HepG2 (cell line): Measurements from ENCODE around the gene PPP4R2. TPM values are rescaled to one million over a fixed set of nuclear protein-coding genes. Genes with fewer than 3 reads are reported as not detected.

Source experiments
- ETV6 ChIP-seq: sonication (generic); formaldehyde crosslinking; conservative IDR thresholded peaks from 2 replicates; pipeline ENCODE4 v1.4.0; 2020; ENCODE audit warnings: missing genetic modification reagents
- MEF2D ChIP-seq: sonication (generic); formaldehyde crosslinking; IDR thresholded peaks from 2 replicates; pipeline ENCODE4 v1.5.1; 2020; ENCODE audit warnings: mild to moderate bottlenecking, missing genetic modification reagents
- NFE2L2 ChIP-seq: fragments of 150-350 bp; IDR thresholded peaks from 2 replicates; pipeline ENCODE4 v1.6.1; 2014; ENCODE audit warnings: low read length
- NFIB ChIP-seq: sonication (generic); formaldehyde crosslinking; IDR thresholded peaks from 2 replicates; pipeline ENCODE4 v1.9.0; 2021; ENCODE audit warnings: missing genetic modification reagents, mild to moderate bottlenecking, borderline replicate concordance
- PHF8 ChIP-seq: sonication (generic); formaldehyde crosslinking; IDR thresholded peaks from 2 replicates; pipeline ENCODE4 v1.5.0; 2020; ENCODE audit warnings: missing genetic modification reagents
- SNAI1 ChIP-seq: sonication (generic); formaldehyde crosslinking; IDR thresholded peaks from 2 replicates; pipeline ENCODE4 v1.5.0; 2020; ENCODE audit warnings: mild to moderate bottlenecking, missing genetic modification reagents, borderline replicate concordance
- SOX6 ChIP-seq, 2 experiments: fragments of 450-650 bp in 1 of 2; sonication (generic) in 1 of 2; formaldehyde crosslinking in 1 of 2; IDR thresholded peaks; 2 replicates each; pipeline versions ENCODE4 v1.4.0 to v1.6.1; 2017 to 2020; ENCODE audit warnings: antibody characterized with exemption in 1 of 2, mild to moderate bottlenecking in 1 of 2, missing genetic modification reagents in 1 of 2
- STAG1 ChIP-seq: sonication (generic); formaldehyde crosslinking; IDR thresholded peaks from 2 replicates; pipeline ENCODE4 v1.4.0; 2020; ENCODE audit warnings: missing genetic modification reagents
- YEATS4 ChIP-seq: sonication (generic); formaldehyde crosslinking; IDR thresholded peaks from 2 replicates; pipeline ENCODE4 v1.4.0; 2020; ENCODE audit warnings: missing genetic modification reagents, borderline replicate concordance
- ZFY ChIP-seq: sonication (generic); formaldehyde crosslinking; IDR thresholded peaks from 2 replicates; pipeline ENCODE4 v1.4.0; 2020; ENCODE audit warnings: missing genetic modification reagents
- ZNF510 ChIP-seq: sonication (generic); formaldehyde crosslinking; IDR thresholded peaks from 2 replicates; pipeline ENCODE4 v1.4.0; 2020; ENCODE audit warnings: low read depth, mild to moderate bottlenecking, missing genetic modification reagents
- ZNF7 ChIP-seq: IDR thresholded peaks from 2 replicates; pipeline ENCODE4 v1.6.1; 2016; ENCODE audit warnings: missing biosample characterization, missing genetic modification reagents
- ZNF777 ChIP-seq: sonication (generic); formaldehyde crosslinking; IDR thresholded peaks from 2 replicates; pipeline ENCODE4 v1.4.0; 2020; ENCODE audit warnings: missing genetic modification reagents
- polyA plus RNA-seq, 8 experiments: library from polyadenylated mRNA; depleted of rRNA in 3 of 8; stranded (reverse) in 7 of 8; unstranded in 1 of 8; fragments of >200 nt; fragmentation: Illumina TruSeq in 4 of 8; extraction: Trizol in 4 of 8; gene quantifications; 2 replicates each; pipeline versions ENCODE4 v1.2.1 to v1.2.3, GENCODE V29; 2011 to 2016; ENCODE audit warnings: low read depth in 4 of 8, missing spikeins in 1 of 8, mixed read lengths in 1 of 8; ENCODE audit not compliant: insufficient read depth in 1 of 8
- total RNA-seq, 5 experiments: library from RNA; depleted of rRNA; stranded (reverse); fragments of >200 nt; fragmentation: Illumina TruSeq; extraction: Trizol; gene quantifications; 2 replicates each; pipeline ENCODE4 v1.2.3, GENCODE V29; 2016; ENCODE audit warnings: low read depth in 1 of 5
- TF ChIP-seq, protein P1 (sequence below), 2 experiments: fragments of 450-650 bp in 1 of 2; sonication (generic) in 1 of 2; formaldehyde crosslinking in 1 of 2; IDR thresholded peaks; 2 replicates each; pipeline versions ENCODE4 v1.6.1 to v1.8.0; 2016 to 2022; ENCODE audit warnings: antibody characterized with exemption in 1 of 2, mild to moderate bottlenecking in 1 of 2, missing genetic modification reagents in 1 of 2
- TF ChIP-seq, protein P2 (sequence below), 2 experiments: fragments of 450-650 bp in 1 of 2; sonication (generic) in 1 of 2; formaldehyde crosslinking; IDR thresholded peaks; 2 replicates each; pipeline versions ENCODE4 v1.5.0 to v1.8.0; 2020 to 2022; ENCODE audit warnings: mild to moderate bottlenecking in 1 of 2, missing genetic modification reagents in 1 of 2
- TF ChIP-seq, protein P3 (sequence below): sonication (generic); formaldehyde crosslinking; IDR thresholded peaks from 2 replicates; pipeline ENCODE4 v1.5.1; 2020; ENCODE audit warnings: missing genetic modification reagents, mild to moderate bottlenecking, borderline replicate concordance

The PPP4R2 gene
- total and polyA plus RNA-seq, 2 of the 13 experiments (the other 11 are each of a cell fraction or from before 2014, with no cell fraction given), result 22.3 to 161 TPM

DNA sequence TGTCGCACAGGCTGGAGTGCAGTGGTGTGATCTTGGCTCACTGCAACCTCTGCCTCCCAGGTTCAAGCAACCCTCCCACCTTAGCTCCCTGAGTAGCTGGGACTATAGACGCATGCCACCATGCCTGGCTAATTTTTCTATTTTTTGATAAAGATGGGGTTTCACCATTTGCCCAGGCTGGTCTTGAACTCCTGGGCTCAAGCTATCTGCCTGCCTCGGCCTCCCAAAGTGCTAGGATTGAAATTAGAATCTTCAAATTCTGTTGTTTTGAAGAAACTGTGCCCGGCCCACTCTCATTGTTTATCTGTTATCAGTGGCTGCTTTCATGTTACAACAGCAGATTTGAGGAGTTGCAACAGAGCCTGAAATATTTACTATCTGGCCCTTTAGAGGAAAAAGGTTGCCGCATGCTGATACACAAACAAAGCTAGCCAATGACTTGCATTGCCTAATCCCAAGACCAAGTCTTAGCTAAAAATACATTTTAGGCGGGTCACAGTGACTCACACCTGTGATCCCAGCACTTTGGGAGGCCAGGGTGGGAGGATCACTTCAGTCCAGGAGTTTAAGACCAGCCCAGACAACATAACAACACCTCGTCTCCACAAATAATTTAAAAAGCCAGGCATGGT, 43.2 kb upstream of the PPP4R2 start (continued):
- TF ChIP-seq, protein P1, sequence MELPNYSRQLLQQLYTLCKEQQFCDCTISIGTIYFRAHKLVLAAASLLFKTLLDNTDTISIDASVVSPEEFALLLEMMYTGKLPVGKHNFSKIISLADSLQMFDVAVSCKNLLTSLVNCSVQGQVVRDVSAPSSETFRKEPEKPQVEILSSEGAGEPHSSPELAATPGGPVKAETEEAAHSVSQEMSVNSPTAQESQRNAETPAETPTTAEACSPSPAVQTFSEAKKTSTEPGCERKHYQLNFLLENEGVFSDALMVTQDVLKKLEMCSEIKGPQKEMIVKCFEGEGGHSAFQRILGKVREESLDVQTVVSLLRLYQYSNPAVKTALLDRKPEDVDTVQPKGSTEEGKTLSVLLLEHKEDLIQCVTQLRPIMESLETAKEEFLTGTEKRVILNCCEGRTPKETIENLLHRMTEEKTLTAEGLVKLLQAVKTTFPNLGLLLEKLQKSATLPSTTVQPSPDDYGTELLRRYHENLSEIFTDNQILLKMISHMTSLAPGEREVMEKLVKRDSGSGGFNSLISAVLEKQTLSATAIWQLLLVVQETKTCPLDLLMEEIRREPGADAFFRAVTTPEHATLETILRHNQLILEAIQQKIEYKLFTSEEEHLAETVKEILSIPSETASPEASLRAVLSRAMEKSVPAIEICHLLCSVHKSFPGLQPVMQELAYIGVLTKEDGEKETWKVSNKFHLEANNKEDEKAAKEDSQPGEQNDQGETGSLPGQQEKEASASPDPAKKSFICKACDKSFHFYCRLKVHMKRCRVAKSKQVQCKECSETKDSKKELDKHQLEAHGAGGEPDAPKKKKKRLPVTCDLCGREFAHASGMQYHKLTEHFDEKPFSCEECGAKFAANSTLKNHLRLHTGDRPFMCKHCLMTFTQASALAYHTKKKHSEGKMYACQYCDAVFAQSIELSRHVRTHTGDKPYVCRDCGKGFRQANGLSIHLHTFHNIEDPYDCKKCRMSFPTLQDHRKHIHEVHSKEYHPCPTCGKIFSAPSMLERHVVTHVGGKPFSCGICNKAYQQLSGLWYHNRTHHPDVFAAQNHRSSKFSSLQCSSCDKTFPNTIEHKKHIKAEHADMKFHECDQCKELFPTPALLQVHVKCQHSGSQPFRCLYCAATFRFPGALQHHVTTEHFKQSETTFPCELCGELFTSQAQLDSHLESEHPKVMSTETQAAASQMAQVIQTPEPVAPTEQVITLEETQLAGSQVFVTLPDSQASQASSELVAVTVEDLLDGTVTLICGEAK (IDR thresholded peaks at IDR 0.05), result no peak
- TF ChIP-seq, protein P1 (CRISPR knock-in tag; IDR thresholded peaks at IDR 0.05), result peak; percentile 34; the same call in 1 of the 2 replicates
- no peak; the same call in 1 of the 2 replicates for TF ChIP-seq NFE2L2
- TF ChIP-seq SOX6 (IDR thresholded peaks at IDR 0.05), result no peak
- TF ChIP-seq SOX6 (CRISPR knock-in tag; IDR thresholded peaks at IDR 0.05), result peak; percentile 99
- TF ChIP-seq ETV6 (CRISPR knock-in tag), result no peak
- TF ChIP-seq ZNF510, result no peak
- no peak for TF ChIP-seq NFIB (CRISPR knock-in tag)
- TF ChIP-seq, protein P2, sequence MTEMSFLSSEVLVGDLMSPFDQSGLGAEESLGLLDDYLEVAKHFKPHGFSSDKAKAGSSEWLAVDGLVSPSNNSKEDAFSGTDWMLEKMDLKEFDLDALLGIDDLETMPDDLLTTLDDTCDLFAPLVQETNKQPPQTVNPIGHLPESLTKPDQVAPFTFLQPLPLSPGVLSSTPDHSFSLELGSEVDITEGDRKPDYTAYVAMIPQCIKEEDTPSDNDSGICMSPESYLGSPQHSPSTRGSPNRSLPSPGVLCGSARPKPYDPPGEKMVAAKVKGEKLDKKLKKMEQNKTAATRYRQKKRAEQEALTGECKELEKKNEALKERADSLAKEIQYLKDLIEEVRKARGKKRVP (CRISPR knock-in tag; IDR thresholded peaks at IDR 0.05), result peak in 1 of 2 experiments; percentile 91; a peak in 2 of 4 replicates
- TF ChIP-seq STAG1 (CRISPR knock-in tag), result no peak
- peak; percentile 37; the same call in 1 of the 2 replicates for TF ChIP-seq ZFY (CRISPR knock-in tag)
- TF ChIP-seq SNAI1, result peak; percentile 60; the same call in 1 of the 2 replicates
- TF ChIP-seq YEATS4 (CRISPR knock-in tag), result peak; percentile 45; the same call in 1 of the 2 replicates
- TF ChIP-seq MEF2D, result peak; percentile 99
- no peak for TF ChIP-seq ZNF777
- TF ChIP-seq, protein P3, sequence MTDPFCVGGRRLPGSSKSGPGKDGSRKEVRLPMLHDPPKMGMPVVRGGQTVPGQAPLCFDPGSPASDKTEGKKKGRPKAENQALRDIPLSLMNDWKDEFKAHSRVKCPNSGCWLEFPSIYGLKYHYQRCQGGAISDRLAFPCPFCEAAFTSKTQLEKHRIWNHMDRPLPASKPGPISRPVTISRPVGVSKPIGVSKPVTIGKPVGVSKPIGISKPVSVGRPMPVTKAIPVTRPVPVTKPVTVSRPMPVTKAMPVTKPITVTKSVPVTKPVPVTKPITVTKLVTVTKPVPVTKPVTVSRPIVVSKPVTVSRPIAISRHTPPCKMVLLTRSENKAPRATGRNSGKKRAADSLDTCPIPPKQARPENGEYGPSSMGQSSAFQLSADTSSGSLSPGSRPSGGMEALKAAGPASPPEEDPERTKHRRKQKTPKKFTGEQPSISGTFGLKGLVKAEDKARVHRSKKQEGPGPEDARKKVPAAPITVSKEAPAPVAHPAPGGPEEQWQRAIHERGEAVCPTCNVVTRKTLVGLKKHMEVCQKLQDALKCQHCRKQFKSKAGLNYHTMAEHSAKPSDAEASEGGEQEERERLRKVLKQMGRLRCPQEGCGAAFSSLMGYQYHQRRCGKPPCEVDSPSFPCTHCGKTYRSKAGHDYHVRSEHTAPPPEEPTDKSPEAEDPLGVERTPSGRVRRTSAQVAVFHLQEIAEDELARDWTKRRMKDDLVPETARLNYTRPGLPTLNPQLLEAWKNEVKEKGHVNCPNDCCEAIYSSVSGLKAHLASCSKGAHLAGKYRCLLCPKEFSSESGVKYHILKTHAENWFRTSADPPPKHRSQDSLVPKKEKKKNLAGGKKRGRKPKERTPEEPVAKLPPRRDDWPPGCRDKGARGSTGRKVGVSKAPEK (CRISPR knock-in tag), result no peak
- TF ChIP-seq PHF8 (CRISPR knock-in tag), result no peak
- TF ChIP-seq ZNF7 (CRISPR knock-in tag), result no peak
